Measurements from ENCODE around the gene MBOAT2.
"Not testable (repeated sequence)": the region's sequence is repeated elsewhere in the genome, so short reads cannot be mapped to it uniquely, and the experiment has no call there.

MBOAT2 gene, protein sequence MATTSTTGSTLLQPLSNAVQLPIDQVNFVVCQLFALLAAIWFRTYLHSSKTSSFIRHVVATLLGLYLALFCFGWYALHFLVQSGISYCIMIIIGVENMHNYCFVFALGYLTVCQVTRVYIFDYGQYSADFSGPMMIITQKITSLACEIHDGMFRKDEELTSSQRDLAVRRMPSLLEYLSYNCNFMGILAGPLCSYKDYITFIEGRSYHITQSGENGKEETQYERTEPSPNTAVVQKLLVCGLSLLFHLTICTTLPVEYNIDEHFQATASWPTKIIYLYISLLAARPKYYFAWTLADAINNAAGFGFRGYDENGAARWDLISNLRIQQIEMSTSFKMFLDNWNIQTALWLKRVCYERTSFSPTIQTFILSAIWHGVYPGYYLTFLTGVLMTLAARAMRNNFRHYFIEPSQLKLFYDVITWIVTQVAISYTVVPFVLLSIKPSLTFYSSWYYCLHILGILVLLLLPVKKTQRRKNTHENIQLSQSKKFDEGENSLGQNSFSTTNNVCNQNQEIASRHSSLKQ

DNA sequence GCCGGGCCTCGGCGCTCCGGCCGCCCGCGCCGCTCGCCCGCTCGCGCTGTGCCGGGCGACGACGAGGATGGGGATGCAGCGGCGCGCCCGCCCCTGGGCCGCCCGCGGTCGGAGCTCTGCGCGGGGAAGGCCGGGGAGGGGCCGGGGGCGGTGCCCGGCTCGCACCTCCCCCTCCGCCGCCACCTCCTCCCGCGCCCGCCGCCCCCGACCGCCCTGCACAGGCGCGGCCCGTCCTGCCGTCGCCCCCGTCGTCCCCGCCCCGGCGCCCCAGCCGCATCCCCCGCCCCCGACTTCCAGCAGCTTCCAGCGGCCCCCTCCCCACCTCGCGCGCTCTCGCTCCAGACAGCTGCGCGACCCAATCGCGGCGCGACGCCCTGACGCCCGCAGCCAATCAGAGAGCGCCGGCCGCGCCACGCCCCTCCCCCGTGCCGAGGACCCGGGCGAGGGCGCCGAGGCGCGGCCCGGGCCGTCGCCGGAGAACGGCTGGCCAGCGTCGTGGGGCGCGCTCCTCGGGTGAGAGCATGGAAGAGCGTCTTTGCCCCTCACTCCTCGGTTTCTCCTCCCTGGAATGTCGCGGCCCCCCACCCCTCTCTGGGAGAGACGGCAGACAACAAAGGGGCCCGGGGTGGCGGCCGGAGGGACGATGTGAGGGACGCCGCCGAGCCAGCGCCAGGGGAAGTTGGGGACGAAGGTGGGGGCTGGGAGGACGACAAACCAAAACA lies at the start of gene MBOAT2:
TSS of gene MBOAT2 (minus strand) at position 69 of the 722 bp plus-strand sequence. CDS start 70 bp downstream, outside the sequence.
- DNase-seq = peak; percentile 86

DNA sequence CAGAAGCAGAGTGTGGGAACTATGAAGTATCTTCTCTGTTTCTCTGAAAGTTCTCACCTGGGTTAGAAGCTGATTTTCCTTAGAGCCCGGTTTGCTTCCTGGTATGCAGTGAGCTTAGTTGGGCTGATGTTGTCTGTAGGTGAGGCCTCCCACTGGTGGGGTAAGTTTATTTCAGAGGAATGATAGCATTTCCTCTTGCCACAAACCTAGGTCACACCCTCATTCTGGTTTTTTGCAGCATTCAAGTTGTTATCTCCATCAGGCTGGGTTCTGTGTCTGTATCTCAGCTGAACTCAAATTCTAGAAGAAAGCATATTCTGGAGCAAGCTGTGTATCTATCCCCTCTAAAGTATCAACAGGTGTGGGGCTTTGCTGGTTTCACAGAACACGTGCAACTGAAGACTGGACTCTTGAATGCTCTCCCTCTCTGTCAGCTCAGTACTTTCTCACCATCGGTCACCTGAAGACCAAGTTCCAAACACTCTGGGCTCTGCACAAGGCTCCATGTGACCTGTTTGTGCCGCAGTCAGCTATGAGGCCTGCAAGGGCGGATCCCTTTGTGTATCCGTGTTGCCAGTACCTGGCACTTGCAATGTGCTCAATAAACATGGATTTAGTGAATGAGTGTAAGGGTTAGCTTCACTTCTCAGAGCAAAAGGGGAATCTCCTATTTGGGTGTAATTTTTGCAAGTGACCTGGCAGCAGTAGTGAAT lies 49.5 kb upstream of the MBOAT2 start:
- DNase-seq = no peak

DNA sequence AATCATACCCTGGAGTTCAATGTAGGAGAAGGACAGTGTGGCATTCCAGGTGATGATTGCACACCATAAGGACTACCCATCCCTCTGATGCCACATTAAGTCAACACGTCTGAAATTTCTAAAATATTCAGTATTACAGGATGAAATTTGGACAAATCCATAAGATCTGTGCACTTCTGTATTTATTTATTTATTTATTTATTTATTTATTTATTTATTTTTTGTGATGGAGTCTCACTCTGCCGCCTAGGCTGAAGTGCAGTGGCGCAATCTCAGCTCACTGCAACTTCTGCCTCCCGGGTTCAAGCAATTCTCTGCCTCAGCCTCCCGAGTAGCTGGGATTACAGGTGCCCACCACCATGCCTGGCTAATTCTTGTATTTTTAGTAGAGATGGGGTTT lies 48.0 kb upstream of the MBOAT2 start:
- not testable (repeated sequence) for DNase-seq

DNA sequence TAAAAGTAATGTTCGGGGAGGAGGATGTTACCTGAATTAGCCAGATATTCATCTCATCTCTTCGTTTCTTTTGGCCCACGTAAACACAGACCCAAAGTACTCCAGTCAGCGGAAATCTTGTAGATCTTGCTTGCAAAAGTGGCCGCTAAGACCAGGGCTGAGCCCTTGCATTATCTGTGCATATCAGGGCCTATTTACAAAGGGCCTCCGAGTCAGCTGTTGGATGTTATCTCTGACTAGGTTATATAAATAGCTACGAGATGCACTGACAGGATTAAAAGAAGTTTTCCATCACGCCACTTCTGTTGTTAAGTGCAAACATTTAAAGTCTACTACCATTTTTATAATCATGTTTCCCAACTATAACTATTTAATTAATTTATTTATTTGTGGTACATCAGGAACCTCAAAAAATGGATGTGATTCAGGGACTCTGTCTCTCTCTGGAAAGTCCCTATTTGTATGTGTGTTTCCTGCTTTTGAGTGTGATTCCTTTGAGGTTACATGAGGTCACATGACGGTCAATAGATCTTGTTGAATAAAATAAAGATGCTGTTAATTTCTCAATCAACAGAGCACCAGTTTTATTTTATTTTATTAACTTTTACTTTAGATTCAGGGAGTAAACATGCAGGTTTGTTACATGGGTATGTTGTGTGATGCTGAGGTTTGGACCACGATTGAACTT lies 46.8 kb upstream of the MBOAT2 start:
- no peak for DNase-seq

DNA sequence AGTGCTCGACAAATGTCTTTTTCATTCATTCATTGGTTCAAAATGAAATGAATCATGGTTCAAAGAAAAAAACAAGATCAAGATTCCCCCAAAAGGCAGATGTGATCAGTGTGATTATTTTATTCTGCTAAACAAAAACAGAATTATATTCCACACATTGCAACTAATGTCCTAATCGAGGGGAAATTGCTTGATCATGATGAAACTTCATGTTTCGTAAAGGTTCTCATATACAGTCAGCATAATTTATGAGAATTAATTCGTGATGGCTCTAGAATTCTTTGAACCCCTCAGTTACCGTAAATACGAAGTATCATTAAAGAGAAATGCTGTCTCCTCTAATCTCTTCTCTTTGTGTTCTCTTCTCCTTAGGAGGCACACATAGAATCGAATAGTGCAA lies 42.1 kb upstream of the MBOAT2 start:
- no peak for DNase-seq

DNA sequence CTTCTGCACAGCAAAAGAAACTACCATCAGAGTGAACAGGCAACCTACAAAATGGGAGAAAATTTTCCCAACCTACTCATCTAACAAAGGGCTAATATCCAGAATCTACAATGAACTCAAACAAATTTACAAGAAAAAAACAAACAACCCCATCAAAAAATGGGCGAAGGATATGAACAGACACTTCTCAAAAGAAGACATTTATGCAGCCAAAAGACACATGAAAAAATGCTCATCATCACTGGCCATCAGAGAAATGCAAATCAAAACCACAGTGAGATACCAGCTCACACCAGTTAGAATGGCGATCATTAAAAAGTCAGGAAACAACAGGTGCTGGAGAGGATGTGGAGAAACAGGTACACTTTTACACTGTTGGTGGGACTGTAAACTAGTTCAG lies 40.0 kb upstream of the MBOAT2 start:
- not testable (repeated sequence) for DNase-seq

DNA sequence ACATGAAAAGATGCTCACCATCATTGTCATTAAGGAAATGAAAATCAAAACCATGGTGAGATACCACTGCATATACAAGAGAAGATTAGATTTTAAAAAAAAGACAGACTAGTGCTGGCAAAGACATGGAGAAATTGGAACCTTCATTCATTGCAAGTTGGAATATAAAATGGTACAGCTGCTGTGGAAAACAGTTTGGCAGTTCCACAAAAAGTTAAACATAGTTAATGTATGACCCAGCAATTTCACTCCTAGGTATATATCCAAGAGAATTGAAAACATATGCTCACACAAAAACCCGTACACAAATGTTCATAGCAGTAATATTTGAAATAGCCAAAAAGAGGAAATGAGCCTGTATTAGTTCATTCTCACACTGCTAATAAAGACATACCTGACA lies 33.7 kb upstream of the MBOAT2 start:
- DNase-seq = no peak

DNA sequence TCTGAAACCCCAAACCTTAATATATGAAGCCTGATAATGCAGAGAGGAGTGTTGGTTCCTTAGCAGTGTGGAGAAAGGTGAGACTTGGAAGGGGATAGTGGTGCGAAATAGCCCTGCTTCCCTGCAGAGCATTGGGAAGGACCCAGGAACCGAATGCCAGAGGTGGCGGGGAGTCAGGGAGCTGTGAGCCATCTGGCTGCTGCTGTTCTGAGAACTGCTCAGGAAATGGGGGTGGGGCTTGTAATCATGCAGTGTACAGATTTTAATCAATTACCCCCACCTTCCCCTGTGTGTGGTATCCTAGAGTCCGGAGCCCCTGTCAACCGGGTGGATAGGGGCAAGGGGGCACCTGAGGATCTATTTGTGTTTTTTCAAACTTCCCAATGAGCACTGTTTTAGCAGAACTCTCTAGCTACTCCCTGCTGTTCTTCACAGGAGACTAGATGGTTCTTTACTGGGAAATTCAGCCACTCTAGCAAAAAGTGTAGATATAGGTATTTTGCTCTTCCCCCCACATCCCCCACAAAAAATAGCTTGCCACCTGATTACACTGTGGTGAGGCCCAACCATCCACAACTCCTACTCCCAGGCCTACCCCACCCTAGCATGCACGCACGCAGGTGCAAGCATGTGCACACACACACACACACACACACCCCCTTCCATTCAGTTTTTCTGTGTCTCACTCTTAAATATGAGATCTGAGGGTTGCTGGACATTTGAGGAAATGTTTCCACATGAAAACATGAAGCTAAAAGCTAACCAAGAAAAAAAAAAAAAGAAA lies 30.1 kb upstream of the MBOAT2 start:
- peak; percentile 6 for DNase-seq

DNA sequence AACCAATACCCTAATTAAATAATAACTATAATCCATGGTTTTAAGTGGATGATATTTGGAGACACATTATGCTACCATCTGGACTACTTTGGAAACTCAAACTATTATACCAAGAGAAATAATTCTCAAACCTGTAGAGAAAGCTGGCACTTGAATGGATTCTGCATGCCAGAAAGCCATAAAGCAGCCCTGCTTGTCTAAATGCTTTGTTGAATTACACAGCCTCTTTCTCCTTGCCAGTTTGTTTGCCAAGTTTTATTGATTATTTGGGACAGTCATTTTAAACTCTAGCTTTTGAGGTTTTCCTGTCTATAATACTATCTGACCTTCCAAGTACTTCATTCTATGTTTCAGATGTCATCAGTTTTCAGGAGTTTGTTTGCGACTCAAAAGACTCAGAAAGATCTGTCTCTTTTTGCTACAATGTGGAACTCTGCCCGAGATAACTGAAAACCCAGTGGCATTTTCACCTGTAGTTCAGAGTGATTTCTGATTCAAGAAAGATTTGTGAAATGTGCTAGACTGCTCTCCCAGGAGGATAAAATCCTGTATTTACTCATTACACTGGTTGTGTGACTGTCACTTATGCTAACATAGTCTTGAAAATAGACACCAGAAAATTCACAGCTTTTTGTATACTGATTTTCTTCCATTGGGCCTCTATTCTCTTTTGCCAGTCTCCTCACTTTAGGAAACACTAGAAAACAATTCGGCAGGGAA lies 29.2 kb upstream of the MBOAT2 start:
- peak; percentile 71 for DNase-seq

DNA sequence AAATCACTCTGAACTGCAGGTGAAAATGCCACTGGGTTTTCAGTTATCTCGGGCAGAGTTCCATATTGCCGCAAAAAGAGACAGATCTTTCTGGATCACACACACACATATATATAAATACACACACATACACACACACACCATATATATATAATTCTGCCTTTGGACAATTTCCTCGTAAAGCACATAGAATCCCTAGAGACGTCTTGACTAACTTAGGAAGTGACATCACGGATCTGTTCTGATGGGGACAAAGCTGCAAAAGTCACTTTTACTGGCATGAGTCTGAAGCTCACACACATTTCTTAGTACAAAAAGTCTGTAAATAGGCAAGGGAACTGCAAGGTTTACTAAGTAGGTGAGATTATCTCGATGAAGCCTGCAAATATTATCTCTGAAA lies 28.6 kb upstream of the MBOAT2 start:
- peak; percentile 37 for DNase-seq

DNA sequence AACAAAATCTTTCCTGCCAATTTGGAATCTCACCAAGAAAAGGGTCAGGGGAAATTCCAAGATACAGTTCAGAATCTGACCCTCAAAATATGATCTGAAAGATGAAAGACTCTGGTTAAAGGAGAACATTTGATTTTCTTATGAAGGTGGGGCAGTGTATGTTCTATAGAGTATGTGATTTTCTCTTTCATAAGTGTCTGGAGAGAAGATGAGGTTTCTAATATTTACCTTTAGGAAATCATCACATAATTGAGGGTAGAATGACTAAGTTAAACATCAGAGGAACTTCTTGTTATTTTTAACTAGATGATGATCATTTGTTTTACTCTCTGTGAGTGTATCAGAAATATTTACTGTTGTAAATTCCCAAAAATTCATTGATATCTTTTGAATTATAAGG lies 27.8 kb upstream of the MBOAT2 start:
- DNase-seq = no peak

DNA sequence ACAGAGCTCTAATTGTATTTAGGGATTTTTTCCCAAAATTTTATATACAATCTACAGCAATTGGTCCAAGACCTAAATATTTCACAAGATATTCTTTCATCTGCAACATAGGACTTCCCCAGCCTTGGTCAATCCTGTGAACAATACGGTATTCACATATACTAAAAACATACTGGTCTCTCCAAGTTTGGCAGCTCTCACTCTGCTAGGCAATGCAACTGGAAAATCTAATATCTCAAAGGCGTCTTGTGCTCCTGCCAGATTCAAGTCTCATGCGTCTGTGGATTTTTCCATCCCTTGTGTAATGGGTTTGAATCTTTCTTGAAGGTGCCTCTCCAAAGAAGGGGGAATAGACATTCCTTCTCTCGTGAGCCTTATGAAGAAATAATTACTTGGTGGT lies 27.4 kb upstream of the MBOAT2 start:
- DNase-seq = no peak

DNA sequence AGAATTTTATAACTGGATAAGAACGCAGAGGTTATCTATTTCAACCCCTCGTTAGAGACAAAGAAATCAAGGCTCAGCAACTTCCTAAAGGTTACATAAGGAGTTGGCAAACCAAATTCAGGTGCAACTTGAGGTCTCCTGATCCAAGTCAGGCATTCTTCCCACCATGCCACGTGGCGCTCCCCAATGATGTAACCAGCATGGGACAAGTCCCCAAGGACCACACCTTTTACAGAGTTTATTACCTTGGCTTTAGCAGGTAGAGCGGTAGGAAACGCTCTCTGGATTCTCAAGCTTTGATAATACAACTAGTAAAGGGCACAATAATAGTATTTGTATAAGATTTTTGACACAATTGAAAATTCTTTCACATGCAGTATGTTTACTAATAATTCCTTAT lies 26.7 kb upstream of the MBOAT2 start:
- no peak for DNase-seq

DNA sequence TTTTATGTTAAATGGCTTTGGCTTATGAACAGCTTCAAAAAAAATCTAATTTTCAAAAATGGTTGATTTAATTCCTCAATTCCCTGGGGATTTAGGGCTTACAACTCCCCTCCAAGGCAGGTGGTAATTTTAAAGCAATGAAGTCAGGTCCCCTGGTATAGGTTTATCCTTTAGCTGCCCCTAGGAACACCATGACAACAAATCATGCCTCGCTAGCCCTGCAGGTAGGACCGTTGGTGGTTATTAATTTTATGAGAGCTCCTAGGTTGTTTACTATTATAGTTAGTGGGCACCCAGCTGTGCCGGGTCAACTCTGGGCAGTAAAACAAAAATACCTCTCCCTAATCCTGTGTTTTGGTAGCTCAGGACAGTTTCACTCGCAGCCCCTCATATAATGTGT lies 26.2 kb upstream of the MBOAT2 start:
- DNase-seq = peak; percentile 36

DNA sequence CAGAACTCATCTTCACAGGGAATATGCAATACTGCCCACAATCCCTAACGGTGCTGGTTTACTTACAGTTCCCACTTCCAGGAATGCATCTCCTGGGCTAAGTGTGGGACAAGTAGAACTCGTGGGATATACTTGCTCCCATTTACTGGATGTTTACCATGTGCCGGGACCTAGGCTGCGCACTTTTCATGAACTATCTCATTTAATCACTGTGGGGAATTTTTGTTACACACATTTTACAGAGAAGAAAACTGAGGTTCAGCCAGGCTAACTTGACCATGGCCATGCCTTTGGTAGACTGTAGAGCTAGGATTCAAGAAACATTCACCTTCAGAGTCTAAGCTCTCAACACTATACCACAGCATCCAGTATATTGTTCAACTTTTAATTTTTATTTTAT lies 24.4 kb upstream of the MBOAT2 start:
- no peak for DNase-seq

DNA sequence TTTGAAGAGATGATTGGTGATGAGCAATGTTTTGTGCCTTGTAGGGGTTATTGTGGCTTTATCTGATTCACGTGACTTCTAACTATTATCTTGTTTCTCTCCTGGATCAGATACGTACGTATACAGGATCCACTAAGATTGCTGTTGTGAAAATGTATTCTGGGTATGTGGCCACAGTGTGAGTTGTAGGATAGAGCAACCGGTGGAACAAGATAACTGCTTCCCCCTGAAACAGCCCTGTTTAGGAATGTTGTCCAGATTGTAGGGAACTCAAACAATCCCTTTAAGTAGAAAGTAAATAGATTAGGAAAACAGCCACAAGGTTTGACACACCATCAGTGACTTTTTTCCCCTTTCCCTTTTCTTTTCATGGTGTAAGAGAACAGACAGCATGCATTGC lies 22.3 kb upstream of the MBOAT2 start:
- no peak for DNase-seq

DNA sequence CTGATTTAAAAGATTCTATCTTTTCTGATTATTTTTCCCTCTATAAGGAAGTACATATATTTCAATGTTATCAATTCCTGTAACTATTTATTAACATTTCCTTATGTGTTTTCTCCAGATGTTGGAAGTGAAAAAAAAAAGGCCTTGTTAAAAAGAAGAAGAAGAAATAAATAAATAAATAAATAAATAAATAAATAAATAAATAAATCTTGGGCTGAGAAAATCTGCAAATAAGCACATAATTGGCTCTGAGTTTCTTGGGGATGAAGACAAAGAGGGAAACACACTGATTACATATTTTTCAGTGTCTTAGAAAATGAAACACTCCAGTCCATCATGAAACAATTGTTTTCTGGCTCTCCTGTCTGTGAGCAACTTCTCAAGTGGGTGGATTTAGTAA lies 21.1 kb upstream of the MBOAT2 start:
- no peak for DNase-seq

DNA sequence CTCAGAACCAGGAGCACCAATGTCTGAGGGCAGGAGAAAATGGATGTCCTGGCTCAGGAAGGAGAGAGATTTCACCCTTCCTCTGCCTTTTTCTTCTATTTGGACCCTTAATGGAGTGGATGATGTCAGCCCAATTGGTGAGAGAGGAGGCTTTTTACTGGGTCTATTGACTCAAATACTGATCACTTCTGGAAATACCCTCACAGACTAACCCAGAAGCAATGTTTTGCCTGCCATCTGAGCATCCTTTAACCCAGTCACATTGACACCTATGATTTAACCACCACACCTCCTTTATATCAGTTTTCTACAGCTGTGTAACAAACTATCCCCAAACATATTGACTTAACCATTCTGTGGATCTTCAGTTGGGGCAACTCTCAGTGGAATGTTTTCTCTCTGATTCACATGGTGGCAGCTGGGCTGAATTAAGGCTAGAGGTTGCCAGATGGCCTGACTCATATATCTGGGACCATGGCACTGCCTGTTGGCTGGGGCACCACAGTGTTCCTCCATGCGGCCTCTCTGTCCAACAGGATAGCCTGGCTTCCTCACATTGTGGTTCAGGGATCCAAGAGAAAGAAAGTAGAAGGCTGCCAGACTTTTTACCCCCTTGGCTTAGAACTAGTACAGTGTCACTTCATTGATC lies 18.2 kb upstream of the MBOAT2 start:
- DNase-seq = no peak

DNA sequence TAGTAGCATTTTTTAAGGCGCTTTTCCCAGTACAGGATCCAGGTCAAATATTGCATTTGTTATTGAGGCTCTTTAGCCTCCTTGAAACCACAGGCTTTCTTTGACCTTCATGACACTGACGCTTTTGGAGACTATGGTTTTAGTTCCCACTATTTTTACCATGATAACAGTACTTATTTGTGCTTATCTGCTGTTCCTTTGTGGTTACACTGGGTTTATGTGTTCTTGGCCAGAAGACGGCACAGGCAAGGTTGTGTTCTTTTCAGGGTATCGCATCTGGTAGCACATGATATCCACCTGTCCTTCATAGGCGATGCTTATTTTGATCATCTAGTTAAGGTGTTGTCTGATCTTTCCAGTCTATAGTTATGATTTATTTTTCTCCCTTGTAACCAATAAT lies 16.8 kb upstream of the MBOAT2 start:
- no peak for DNase-seq

DNA sequence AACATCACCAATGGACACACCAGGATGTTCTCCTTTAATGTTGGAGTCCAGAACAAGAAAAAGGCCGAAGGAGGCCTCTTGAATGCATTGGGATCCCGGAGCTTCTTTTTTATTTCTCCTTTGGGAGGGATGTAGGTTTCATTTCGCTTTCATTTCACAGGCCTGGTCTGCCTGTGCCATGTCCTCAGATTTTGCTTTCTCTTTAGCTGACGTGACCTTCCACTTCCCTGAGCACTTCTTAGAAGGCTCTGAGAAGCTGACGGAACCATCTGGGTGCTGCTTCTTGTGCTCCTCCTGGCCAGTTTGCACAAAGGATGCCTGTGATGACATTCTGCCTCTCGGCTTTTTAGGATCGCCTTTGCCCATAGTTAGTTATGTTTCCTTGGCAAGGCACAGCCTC lies 15.1 kb upstream of the MBOAT2 start:
- no peak for DNase-seq

DNA sequence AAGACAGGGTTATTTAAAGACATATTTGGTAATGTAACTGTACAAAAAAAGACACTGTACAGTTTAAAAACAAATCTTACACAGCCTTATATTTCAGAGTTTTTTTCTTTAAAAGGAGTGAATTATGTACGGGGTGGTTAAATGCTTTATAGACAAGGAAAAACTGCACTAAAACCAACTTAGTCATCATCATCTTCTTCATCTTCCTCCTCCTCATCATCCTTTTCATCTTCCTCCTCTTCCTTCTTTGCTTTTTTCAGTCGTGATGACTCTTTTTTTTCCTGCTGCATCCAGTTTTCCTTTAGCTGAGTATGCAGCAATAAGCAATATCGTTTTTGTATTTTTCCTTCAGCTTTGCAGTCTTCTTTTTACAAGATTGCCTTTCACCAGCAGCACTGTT lies 14.6 kb upstream of the MBOAT2 start:
- DNase-seq = no peak

All from NCI-H1092 (cell line).